Measurements from ENCODE around the gene ABCA5.
A peak's percentile ranks its signal among the peaks of the same experiment; 100 is the strongest.

The ABCA5 gene

DNA sequence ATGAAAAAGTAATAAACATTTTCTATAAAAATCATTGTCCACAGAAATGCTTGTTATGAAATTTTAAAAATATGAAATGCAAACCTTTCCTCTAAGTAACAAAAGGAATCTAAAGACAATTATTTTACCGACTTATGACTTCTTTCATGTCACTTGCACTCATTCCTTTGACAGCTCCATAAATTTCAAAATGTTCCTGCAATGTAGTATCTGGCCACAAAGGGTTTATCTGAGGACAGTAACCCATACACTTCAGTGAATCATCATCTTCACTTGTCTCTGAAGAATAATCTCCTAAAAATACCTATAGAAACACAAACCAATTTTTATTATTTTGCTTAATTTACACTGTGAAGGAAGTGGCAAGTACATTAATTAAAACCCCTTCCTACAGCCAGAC lies 72.7 kb downstream of the ABCA5 start:
- no peak for DNase-seq (ENCODE audit: low spot score)
- no peak for TF ChIP-seq CTCF (IDR thresholded peaks at IDR 0.05; ENCODE audit: extremely low read depth, missing control alignments)

- TF ChIP-seq CTCF (IDR thresholded peaks at IDR 0.05; ENCODE audit: extremely low read depth, missing control alignments) = no peak
- no peak for DNase-seq (ENCODE audit: low spot score)
Measured at GRCh38 chr17:69250641-69251040, 76.3 kb downstream of the ABCA5 start.

GRCh38 chr17:69246726-69247375 lies 80.1 kb downstream of the ABCA5 start:
- DNase-seq (ENCODE audit: low spot score) = peak; percentile 25

GRCh38 chr17:69246202-69246601 lies 80.7 kb downstream of the ABCA5 start:
- TF ChIP-seq CTCF (IDR thresholded peaks at IDR 0.05; ENCODE audit: extremely low read depth, missing control alignments) = no peak
- no peak for DNase-seq (ENCODE audit: low spot score)

More at GRCh38 chr17:69246726-69247375, 80.1 kb downstream of the ABCA5 start:
- peak; percentile 27 for TF ChIP-seq CTCF (IDR thresholded peaks at IDR 0.05; ENCODE audit: extremely low read depth, missing control alignments)

DNA sequence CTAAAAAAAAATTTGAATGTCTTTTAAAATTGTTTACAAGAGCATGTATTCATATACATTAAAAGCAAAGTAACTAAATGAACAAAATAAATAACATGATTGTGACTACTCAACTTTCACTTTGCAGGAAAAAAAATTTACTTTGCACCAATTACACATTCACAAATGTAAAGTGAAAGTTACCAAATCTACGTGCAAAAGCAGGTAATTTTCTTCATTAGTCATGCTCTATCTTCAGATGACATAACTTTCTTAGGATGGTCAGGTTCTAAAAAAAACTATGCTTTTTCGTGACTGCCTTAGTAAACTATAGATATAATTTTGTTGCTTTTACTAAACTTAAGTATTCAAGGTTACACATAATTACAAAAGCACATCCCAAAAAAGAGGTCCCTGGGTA lies 81.3 kb downstream of the ABCA5 start:
- no peak for TF ChIP-seq CTCF (IDR thresholded peaks at IDR 0.05; ENCODE audit: extremely low read depth, missing control alignments)
- DNase-seq (ENCODE audit: low spot score) = peak; percentile 7

DNA sequence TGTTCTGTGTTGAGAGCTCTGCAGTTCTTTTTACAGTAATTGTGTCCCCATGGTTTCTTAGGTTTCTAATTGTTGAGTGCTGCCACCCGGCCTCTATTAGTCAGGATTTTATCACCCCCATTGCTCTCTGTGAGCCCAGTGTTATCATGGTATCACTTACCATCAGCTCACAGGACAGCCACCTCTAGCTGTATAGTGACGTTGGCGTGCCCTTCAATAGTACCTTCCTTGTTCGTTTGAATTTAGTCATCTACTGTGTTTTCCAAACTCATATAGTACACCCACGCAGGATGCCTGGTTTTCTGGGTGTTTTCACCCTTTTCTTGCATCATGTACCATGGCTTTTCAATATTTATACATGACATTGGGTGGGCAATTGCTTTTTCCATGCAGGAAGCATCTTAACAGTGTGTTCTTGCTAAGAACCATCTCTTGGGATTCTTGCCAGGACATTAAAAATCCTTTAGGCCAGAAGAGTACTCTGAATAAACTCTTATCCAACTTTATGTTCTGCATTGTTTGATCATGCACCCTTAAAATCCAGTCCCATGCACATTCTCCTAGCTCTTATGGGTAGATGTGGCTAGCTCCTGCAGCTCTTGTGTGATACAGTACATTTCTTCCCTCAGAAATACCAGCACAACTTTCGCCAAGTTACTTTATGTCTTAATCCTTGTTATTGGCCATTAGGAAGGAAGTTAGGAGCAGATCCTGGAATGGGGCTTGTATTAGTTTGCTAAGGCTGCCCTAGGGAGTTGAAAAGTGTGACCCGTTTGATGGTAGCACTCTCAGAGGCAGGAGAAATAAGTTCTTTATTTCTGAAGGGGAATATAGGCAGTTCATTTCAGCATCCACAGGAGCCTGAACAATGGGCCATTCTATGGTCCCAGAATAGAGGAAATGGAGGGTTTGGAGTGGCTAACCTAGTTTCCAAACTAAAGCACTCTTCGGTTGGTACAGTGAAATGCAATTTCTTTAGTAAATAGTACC lies 87.0 kb downstream of the ABCA5 start:
- no peak for DNase-seq (ENCODE audit: low spot score)
- TF ChIP-seq CTCF (IDR thresholded peaks at IDR 0.05; ENCODE audit: extremely low read depth, missing control alignments) = no peak

- DNase-seq (ENCODE audit: low spot score) = no peak
- TF ChIP-seq CTCF (IDR thresholded peaks at IDR 0.05; ENCODE audit: extremely low read depth, missing control alignments) = no peak
Measured at GRCh38 chr17:69236946-69237345, 90.0 kb downstream of the ABCA5 start.
